NCI-H82 treated with DMSO at 0.1 percent for 48 hours (cell line): ENCODE results near the gene OR10K2.
"Not testable (repeated sequence)": the region's sequence is repeated elsewhere in the genome, so short reads cannot be mapped to it uniquely, and the experiment has no call there.

Source experiments
- DNase-seq: peaks from one replicate; lab custom pipeline; 2025; ENCODE audit not compliant: unreplicated experiment; lab: John Stamatoyannopoulos, UW

OR10K2 gene, protein sequence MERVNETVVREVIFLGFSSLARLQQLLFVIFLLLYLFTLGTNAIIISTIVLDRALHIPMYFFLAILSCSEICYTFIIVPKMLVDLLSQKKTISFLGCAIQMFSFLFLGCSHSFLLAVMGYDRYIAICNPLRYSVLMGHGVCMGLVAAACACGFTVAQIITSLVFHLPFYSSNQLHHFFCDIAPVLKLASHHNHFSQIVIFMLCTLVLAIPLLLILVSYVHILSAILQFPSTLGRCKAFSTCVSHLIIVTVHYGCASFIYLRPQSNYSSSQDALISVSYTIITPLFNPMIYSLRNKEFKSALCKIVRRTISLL

GRCh38 chr1:158426137-158426536, at the start of gene OR10K2:
TSS of gene OR10K2 (minus strand) at chr1:158426237. CDS start at chr1:158420866, 5,371 bp downstream.
- DNase-seq: no peak

DNA sequence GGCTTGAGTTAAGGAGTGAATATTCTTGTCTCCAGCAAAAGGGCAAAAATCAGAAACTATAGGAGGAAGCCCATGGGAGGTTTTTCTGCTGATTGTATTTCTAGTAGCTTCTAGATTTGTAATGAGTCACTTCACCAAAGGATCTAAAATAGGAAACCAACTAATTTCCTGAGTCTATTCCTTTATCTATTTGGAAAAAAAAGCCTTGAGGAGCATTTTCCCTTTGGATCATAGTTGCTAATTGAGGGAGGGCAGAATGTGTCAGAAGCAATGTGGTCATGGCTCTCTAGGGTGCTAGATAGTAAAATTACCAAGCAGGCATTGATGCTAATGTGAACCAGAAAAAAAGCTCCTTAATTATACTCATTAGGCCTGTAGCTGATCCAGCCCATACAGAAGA, 45.9 kb upstream of the OR10K2 start, which contains the start of gene OR10R2:
Gene OR10R2 (plus strand): TSS at position 301 of the 400 bp plus-strand sequence. CDS start 106 bp downstream, outside the sequence.
- DNase-seq: no peak

DNA sequence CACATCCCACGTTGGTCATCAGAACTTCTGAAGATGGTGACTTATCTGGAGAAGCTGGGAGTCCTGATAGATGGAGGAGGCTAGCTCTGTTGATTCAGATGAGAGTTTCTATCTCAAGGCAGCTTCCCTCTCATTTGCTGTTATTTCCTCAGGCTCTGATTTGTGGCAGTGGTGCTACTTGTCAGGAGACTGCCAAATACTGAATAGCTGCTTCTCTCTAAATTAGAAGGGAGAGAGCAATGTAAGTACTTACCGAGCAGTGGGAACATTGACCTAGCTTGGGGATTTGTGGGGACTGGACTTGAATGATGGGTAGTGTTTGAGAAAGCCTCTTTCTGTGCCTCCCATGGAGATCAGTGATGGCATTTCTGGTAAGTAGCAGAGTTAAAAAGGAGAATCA, 35.5 kb upstream of the OR10K2 start, which contains the start of gene OR10K1:
Gene OR10K1 (plus strand): TSS at position 301 of the 400 bp plus-strand sequence. CDS start 3,728 bp downstream, outside the sequence.
- no peak for DNase-seq

- DNase-seq: no peak
Measured at GRCh38 chr1:158458263-158458662, 32.2 kb upstream of the OR10K2 start.

GRCh38 chr1:158457246-158457645, 31.2 kb upstream of the OR10K2 start:
- no peak for DNase-seq

DNA sequence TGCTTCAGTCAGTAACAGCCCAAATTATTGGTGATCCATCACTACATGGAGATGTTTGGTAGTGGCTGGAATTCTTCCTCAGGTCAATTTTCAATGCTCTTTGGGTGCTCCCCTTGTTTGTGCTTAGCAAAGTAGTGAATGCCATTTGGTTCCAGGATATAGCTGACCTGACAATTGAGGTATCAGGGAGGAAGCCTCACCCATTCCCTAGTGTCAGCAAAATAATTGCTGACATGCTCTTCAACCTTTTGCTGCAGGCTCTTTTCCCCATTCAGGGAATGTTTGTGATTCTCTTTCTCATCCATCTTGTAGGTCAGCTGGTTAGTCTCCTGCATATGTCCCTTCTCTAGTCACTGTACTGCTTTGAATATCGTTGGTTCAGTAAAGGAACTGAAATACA, 28.5 kb upstream of the OR10K2 start:
- no peak for DNase-seq

- DNase-seq: no peak
Measured at GRCh38 chr1:158445376-158445775, 19.3 kb upstream of the OR10K2 start.

GRCh38 chr1:158434741-158435140, 8.7 kb upstream of the OR10K2 start:
- DNase-seq: no peak

- DNase-seq: not testable (repeated sequence)
Measured at GRCh38 chr1:158430163-158430562, 4.1 kb upstream of the OR10K2 start.

DNA sequence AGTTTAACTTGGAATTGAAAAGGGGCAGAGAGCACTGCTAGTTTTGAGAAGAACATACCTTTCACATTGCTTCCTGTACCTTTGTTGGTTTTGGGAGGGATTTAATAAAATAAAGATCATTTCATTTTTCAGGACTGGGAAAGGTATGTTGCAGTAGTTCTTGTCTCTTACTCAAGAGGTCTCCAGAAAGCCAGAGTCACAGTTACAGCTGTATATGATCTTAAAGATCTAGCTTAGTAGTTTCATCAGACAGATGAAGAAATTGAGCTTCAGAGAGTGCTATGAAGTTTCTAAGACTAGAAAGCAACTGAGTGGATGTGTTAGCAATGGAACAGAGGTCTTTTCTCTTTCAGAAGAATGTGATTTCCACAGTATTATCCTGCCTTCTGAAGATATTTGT, 1.0 kb downstream of the OR10K2 start:
- DNase-seq: no peak

- no peak for DNase-seq
Measured at GRCh38 chr1:158422212-158422611, 3.8 kb downstream of the OR10K2 start.

- DNase-seq: no peak
Measured at GRCh38 chr1:158417586-158417985, 8.5 kb downstream of the OR10K2 start.

DNA sequence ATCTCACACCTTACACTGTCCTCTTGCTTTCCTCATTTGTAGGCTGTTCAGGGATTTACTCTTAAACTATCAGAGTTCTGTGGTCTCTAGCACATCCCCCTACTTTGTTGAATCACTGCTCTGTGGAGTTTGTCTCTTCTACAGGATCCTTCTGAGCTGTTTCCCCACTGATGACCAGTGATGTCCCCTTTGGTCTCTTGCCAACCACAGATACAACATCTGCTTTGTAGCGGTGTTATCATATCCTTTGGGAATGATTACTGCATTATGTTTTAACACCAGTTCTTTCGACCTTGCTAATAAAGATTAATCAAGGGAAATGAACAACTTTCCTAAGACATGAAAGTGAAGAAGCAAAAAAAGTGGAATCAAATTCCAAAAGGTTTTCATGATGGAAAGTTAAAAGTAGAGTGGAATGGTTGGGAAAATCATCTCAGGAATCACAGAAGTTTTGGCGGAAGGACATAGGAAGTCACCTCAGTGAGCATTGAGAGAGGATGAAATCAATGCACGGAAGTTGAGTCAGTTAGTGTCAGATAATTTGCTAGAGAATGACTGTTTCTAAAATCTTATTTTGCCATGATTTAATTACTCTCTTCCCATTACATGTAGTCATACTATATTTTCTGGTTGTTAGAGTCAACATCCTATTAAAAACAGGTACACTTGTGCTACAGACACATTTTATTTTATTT, 11.2 kb downstream of the OR10K2 start:
- DNase-seq: no peak

- no peak for DNase-seq
Measured at GRCh38 chr1:158407092-158407491, 18.9 kb downstream of the OR10K2 start.

DNA sequence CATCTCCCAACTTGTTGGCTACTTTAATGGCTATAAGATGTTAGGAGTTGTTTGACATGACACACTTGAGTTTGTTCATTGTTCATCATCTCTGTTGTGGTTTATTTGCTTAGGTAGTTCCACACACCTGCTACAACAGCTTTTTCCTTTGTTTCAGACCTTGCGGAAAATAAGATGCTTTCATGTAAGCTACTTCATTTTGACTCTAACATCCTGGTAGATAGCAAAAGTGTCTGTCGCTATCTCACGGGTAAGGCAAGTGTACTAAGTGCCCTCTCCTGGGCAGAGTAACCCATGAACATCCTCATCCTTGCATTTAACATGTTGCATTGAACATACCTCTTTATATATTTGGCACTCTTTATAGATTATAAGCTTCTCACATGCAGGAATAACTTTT, 25.2 kb downstream of the OR10K2 start:
- DNase-seq: no peak

GRCh38 chr1:158398818-158399514, 27.1 kb downstream of the OR10K2 start, which contains the start of gene OR10T2:
TSS of gene OR10T2 (minus strand) at chr1:158399466. CDS start at chr1:158399466, 0 bp downstream.
- DNase-seq: no peak

DNA sequence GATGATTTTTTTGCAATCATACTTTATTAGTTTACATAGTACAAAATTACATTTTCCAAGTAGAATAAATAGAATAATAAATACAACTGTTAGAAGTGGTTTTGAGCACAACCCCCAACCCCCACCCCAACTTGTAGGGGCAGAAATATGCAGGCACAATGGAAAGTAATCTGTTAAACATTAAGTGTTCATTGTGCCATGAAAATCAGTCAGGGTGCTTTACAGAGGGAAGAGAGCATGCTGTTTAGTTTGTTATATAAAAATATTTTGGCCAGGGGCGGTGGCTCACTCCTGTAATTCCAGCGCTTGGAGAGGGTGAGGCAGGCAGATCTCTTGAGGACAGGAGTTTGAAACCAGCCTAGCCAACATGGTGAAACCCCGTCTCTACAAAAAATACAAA, 29.4 kb downstream of the OR10K2 start:
- DNase-seq: no peak

GRCh38 chr1:158393476-158393875, 32.6 kb downstream of the OR10K2 start:
- DNase-seq: no peak

DNA sequence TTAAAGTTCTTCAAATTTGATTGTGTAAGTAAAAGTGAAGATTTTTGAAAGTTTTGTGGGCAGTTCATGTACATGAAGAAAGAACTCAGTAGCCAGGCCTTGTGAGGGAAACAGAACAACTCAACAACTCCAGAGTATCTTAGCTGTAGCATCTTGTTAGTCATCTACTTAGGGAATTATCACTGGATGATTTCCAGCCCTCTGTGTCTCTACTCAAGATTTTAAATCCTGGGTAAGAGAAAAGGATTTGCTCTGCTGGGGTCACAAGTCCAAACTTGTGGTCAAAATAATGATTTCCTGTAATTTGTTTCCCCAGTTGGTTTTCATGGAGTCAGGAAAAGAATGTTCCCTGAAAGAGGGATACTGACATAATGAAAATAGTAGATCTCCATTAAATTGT, 34.9 kb downstream of the OR10K2 start:
- no peak for DNase-seq

DNA sequence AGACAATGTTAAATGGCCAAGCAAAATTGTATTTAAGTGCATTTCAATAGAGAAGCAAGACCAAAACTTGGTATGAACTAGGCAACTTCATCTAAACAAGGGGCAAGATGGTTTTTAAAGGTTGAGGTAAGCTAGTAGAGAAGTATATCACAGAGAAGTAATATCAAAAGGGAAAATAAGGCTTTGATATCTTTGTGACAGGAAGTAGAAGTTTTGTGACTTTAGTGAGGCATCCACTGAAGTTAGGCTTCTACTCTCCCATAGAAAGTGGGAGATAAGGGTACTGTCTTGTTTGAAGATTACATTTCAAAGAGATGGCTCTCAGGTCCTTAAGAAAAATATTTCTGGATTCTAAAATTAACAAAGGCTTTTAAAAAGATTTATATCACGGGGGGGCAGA, 35.7 kb downstream of the OR10K2 start:
- no peak for DNase-seq

GRCh38 chr1:158374860-158375259, 51.2 kb downstream of the OR10K2 start:
- no peak for DNase-seq

GRCh38 chr1:158374101-158374500, 51.9 kb downstream of the OR10K2 start:
- DNase-seq: not testable (repeated sequence)
